ENCODE measurements around the gene PPP4R3A.
"Not testable (repeated sequence)": the region's sequence is repeated elsewhere in the genome, so short reads cannot be mapped to it uniquely, and the experiment has no call there.

Gene PPP4R3A

DNA sequence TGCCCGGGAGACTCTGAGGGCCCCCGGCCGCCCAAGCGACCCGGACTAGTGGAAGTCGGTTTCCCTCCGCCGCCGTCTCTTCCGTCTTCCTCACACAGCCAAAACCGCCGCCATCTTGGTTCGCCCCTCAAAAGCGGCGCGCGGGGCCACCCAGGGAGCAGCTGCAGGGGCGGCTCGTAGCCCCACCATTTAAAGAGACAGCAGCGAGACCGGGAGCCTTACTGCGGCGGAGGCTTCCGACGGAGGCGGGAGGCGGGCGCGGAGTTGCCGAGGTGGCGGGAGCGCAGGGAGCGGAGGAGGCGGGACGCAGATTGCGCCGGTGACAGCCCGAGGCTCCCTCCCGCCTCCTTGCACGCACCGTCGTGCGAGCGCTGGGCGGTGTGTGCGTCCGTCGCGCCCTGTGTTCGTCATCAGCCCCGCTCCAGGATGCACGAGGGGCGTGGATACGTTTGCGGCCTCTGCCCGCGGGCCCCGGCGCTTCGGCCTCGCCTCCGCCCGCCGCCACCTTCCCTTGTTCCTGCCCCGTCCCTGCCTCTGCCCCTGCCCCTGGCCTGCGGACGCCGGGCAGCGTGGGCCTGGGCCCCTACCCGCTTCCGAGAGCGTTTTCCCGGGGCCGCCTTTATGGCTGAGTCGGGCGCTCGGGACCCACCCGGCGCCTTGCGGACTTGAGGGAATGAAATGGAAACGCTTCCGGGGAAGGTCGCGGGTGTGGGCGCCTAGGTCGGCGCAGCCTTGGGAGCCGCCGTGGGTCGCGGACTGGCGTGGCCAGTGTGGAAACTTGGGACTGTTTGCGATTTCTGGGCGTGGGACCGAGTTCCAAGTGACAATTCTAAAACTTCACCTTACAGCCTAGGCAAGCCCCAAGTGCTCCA lies at the start of gene PPP4R3A:
Gene PPP4R3A (minus strand): TSS at position 140 of the 872 bp plus-strand sequence. CDS start 663 bp downstream, outside the sequence.
- DNase-seq (ENCODE audit: low read depth) = peak; percentile 97

DNA sequence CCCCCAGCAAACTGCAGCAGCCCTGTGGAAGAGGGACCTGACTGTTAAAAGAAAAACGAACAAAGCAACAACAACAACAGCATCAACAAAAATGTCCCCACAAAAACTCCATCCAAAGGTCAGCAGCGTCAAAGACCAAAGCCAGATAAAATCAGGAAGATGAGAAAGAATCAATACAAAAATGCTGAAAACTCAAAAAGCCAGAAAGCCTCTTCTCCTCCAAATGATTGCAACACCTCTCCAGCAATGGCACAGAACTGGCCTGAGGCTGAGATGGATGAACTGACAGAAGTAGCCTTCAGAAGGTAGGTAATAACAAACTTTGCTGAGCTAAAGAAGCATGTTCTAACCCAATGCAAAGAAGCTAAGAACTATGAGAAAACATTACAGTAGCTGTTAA lies 45.4 kb upstream of the PPP4R3A start:
- no peak for DNase-seq (ENCODE audit: low read depth)

DNA sequence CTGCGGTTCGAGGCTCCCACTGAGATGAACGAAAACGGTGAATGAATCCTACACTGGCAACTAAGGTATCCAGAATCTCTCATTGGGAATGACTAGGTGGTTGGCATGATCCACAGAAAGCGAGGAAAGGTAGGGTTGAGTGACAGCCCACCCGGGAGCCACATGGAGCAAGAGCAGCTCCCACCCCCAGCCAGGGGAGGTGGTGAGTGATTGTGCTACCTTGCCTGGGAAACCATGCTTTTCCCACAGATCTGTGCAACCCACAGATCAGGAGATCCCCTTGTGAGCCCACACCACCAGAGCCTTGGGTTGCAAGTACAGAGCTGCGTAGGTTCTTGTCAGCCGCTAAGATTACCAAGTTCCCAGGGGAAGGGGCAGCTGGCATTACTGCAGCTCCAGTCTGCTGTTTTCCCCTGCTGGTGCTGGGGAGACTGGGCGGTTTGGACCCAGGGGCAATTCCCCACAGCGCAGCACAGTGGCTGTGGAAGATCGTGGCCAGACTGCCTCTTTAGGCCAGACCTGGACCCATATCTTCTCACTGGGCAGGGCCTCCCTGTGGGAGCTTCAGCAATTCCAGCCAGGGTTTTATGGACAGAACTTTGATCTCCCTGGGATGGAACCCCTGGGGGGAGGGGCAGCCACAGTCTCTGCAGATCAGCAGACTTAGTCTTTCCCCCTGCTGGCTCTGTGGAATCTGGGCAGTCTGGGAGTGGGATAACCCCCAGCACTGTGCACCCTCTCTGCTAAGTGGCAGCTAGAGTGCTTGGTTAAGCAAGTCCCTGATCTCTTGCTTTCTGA lies 44.6 kb upstream of the PPP4R3A start:
- no peak for DNase-seq (ENCODE audit: low read depth)

DNA sequence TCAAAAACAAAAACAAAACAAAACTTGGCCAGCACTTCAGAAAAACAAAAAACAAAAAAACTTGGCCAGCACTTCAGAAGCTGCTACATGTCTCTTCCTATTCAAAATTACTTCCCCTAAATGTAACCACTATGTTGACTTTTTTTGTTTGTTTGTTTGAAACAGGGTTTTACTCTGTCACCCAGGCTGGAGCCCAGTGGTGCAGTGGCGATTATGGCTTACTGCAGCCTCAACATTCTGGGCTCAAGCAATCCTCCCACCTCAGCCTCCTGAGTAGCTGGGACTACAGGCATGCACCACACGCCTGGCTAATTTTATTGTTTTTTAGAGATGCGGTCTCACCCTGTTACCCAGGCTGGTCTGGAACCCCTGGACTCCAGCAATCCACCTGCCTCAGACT lies 38.0 kb upstream of the PPP4R3A start:
- no peak for DNase-seq (ENCODE audit: low read depth)

DNA sequence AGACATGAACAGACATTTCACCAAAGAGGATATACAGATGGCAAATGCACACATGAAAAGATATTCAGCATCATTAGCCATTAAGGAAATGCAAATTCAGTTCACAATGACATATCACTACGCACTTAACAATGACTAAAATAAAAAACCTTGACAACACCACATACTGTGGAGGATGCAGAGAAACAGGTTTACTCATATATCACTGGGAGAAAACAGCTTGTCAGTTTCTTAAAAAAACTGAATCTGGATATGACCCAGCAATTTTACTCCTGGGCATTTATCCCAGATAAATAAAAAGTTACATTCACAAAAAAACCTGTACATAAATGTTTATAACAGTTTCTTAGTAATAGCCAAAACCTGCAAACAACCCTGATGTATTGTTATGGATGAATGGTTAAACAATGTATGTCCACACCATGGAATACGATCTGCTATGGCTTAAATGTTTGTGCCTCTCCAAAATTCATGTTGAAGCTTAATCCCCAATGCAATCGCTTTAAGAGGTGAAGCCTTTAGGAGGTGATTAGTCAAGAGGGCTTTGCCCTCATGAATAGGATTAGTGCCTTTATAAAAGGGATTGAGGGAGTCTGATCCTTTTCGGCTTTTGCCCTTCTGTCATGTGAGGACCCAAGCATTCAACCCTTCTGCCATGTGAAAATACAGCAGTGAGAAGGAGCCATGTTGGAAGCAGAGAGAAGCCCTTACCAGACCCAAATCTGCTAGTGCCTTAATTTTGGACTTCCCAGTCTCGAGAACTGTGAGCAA lies 36.0 kb upstream of the PPP4R3A start:
- DNase-seq (ENCODE audit: low read depth) = no peak

DNA sequence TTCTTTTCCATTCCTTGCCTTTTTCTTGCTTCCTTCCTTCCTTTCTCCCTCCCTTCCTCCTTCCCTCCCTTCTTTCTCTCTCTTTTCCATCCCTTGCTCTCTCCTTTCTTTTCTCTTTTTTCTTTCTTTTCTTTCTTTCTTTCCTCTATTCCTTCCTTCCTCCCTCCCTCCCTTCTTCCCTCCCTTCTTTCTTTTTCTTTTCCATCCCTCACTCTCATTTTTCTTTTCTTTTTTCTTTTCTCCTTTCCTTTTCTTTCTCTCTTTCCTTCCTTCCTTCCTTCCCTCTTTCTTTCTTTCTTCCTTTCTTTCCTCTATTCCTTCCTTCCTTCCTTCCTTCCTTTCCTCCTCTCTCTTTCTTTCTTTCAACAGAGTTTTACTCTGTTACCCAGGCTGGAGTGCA lies 35.1 kb upstream of the PPP4R3A start:
- DNase-seq (ENCODE audit: low read depth) = no peak

DNA sequence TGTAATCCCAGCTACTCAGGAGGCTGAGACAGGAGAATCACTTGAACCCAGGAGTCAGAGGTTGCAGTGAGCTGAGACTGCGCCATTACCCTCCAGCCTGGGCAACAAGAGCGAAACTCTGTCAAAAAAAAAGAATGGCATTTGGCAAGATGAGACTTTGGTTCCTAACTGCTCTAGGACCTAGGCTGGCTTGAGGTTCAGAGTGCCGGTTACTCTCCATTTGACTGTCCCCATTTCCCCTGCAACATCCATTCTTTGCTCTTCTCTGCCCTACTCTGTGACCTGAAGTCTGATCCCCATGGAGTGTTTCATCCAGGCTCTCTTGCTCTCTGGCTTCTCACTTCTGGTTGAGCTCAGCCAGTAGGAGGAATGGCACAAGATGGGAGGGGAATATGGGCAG lies 26.2 kb upstream of the PPP4R3A start:
- DNase-seq (ENCODE audit: low read depth) = no peak

DNA sequence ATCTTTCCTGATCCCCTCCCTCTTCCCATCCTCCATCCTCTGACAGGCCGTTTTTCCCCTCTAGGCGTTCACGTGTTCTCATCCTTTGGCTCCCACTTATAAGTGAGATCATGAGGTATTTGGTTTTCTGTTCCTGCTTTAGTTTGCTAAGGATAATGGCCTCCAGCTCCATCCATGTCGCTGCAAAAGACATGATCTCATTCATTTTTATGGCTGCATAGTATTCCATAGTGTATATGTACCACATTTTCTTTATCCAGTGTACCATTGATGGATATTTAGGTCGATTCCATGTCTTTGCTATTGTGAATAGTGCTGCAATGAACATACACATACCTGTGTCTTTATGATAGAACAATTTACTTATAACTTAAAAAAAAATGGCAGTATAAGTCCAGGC lies 23.9 kb upstream of the PPP4R3A start:
- DNase-seq (ENCODE audit: low read depth) = not testable (repeated sequence)

DNA sequence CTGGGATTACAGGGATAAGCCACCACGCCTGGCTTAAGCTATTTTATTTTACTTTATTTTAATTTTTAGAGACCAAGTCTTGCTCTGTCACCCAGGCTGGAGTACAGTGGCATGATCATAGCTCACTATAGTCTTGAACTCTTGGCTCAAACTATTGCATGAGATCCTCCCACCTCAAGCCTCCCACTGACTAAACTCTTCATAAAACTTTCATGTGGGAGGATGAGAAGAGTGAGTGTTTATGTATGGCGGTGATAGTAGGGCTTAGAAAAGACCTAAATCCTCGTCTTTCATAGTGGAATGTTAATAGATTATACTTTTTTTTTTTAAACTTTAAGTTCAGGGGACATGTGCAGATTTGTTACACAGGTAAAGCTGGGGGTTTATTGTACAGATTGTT lies 23.5 kb upstream of the PPP4R3A start:
- no peak for DNase-seq (ENCODE audit: low read depth)

DNA sequence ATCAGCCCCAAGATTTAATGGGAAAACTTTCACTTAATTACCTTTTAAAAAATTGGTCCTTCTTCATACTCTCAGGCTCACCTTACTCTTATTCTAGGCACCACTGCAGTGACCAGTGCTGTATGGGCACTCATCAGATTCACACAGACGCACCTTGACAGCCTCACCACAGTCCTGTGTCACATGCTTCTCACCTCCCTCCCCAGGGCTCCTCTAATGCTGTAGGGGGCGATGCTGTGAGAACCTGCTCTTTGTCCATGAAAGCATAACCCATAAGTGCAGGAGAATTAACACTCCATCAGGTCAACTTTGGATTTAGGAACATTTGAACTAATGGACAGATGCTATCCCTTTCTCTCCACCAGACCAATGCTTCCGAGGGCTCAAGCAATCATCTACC lies 13.9 kb upstream of the PPP4R3A start:
- DNase-seq (ENCODE audit: low read depth) = no peak

DNA sequence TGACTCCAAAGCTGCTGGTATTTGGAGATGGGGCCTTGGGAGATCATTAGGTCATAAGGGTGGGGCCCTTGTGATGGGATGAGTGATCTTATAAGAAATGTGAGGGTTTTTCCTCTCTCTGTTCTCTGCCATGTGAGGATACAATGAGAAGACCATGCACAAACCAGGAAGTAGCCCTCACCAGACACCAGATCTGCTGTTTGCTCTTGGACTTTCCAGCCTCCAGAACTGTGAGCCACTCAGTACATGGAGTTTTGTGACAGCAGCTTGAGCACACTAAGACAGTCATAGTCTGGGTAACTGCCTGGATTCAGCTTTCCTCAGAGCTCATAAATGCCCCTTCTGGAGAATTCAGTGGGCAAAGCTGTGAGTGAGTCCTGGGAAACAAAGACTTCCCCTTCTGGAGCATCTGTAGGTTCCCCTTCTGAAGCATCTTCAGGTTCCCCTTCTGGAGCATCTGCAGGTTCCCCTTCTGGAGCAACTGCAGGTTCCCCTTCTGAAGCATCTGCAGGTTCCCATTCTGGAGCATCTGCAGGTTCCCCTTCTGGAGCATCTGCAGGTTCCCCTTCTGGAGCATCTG lies 11.0 kb upstream of the PPP4R3A start:
- no peak for DNase-seq (ENCODE audit: low read depth)

DNA sequence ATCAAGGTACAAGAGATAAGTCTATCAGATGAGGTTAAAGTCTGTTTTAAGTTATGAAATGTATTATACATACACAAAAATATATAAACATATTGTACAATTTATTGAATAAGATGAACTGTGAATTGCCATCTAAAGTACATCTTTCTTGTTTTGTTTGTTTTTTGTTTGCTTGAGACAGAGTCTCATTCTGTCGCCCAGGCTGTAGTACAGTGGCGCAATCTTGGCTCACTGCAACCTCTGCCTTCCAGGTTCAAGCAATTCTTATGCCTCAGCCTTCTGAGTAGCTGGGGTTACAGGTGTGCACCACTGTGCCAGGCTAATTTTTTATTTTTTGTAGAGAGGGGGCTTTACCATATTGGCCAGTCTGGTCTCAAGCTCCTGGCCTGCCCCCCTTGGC lies 10.0 kb upstream of the PPP4R3A start:
- DNase-seq (ENCODE audit: low read depth) = no peak

DNA sequence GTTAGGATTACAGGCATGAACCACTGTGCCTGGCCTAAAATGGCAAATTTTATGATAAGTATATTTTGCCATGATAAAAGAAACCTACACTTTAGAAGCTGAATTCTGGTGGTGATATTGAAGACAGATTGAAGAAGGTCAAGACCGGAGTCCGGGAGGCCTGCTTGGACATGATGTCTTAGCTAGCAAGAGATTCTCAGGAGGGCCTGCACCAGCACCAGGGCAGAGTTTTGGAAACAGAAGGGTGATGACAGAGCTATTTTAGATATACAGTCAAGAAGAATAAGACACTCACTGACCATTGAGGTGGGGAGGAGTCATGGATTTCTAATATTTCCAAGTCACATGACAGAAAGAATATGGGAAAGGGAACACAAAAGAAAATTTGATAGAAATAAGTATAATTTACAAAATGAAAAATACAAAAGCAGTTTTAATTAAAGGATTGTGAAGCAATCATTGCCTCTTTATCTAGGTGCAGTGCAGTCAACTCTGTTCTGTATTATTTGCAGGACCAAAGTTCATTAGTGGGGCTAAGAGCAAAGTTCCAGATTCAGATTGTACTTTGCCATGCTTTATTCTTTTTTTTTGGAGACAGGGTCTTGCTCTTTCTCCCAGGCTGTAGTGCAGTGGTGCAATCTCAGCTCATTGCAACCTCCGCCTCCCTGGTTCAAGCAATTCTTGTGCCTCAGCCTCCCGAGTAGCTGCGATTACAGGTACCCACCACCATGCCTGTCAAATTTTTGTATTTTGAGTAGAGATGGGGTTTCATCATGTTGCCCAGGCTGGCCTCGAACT lies 9.3 kb upstream of the PPP4R3A start:
- no peak for DNase-seq (ENCODE audit: low read depth)

DNA sequence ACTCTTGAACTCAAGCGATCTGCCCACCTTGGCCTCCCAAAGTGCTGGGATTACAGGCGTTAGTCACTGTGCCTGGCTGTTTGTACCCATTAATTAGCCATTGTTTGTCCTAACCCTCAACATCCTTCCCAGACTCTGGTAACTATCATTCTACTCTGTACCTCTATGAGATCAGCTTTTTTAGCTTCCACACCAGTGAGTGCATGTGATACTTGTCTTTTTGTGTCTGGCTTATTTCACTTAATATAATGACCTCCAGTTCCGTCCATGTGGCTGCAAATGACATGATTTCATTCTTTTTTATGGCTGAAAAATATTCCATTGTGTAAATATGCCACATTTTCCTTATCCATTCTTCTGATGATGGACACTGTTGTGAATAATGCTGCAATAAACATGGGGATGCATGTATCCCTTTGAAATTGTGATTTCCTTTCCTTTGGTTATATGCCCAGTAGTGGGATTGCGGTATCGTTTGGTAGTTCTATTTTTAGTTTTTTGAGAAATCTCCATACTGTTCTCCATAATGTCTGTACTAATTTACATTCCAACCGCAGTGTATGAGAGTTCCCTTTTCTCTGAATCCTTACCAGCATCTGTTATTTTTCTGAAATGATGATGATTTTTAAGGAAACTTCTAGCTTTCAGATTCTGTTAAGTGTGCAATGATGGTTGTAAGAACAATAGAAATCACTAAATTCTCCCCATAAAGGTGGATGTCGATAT lies 6.7 kb upstream of the PPP4R3A start:
- DNase-seq (ENCODE audit: low read depth) = no peak

DNA sequence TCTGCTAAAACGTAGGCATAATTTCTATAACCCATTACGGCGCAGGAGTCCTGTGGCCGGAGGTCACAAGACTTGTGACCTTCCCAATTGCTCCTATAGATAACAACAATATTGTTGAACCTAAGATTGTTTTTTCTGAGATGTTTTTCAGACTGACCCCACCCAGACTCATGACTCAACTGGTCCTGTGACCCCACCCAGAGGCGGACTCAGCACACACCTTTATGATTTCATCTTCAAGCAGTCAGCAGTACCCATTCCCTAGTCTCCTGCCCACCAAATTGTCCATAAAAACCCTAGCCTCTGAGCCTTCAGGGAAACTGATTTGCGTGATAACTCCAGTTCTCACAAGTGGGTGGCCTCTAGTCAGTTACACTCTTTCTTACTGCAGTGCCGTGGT lies 5.9 kb upstream of the PPP4R3A start:
- DNase-seq (ENCODE audit: low read depth) = no peak

DNA sequence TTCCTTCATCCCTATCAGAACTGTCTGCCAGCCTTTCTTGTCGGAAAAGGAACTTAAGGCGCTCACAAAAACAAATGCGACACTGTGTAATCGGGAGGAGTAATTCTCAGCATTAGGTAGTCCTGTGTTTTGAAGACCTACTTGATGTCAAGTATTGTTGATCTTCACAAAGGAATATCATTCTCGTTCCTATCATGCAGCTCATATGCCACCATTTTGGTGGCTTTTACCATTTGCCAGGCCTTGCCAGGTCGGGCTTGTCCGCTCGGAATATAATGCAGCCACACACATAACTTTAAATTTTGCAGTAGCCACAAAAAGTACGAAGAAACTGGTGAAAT lies 903 bp upstream of the PPP4R3A start:
- no peak for DNase-seq (ENCODE audit: low read depth)

DNA sequence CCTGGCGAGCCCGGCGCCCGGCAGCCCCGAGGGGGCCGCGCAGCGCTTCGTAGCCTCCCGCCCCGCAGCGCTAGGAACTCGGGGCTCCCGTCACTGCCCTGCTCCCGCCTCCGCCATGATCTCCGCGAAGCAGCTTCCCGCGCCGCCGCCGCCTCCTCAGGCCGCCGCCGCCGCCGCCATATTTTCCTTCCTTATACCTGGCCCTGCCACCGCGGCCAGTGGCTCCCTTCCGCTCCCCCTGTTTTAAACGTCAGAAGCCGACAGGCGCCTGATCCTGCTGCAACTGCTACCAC lies 286 bp downstream of the PPP4R3A start:
- no peak for DNase-seq (ENCODE audit: low read depth)

DNA sequence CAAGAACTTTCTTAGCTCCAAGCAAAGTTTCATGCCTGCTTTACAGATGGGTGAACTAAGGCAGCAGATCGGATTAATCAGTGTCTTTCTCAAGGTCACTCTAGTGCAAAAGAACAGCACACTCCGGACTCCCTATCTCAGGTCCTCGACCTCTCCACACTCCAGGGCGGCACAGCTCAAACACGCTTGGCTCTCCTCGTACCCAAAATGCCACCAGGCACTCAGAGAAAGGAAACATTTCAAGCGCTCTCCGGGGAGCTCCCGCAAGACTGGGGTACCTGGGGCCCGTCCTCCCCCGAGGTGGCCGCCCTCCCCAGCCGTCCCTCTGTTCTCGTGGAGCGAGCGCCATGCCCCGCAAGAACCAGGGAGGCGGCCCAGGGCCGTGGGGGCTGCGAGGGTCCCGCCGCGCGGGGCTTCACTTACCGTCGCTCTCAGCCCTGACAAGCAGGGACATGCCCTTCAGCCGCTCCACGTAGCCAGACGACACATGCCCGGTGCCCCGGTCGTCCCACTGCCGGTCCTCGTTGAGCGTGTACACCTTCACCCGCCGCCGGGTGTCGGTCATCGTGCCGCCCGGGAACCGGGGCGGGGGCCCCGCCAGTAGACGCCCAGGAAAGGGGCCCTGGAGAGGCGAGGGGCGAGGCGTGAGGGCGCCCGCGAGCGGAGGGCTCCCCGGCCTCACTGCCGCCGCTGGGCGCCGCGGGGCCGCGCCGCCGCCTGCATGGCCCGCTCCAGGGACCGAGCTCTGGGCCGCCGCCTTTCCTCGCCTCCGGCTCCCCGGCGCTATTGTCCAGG lies 830 bp downstream of the PPP4R3A start:
- DNase-seq (ENCODE audit: low read depth) = peak; percentile 39

DNA sequence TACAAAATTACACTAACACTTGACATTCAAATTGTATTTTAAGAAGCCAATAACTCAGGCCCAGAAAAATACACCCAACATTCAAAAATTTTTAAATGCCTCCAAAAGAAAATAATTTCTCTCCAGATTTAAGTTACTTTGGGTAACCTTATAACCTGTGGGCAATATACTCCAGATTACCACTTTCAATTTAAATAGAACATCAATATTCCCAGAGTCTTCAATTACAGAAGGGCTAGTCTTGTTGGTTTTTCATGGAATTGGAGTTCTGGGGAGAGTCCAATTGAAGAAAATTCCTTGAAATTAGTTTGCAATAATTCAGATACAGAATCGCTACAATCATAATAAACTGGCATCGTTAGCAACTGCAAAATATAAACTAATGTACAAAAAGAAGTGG lies 2.0 kb downstream of the PPP4R3A start:
- DNase-seq (ENCODE audit: low read depth) = no peak

DNA sequence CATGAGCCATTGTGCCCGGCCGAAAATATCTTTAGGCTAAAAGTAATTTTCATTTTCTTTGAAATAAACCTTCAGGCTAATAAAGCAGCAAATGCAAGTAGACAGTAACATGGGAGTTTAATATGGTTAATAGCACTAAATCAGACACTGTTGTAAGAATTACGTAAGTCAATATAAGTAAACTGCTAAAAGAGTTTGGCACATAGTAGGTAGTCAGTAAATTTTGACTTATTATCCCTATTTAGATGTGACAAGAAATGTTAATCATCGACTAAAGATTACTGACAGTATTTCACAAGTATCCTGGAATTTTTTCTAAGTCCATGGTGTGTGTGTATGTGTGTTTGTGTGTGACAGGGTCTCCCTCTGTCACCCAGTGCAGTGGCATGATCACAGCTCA lies 3.9 kb downstream of the PPP4R3A start:
- no peak for DNase-seq (ENCODE audit: low read depth)
